Measurements from ENCODE around the gene CHMP5.

The CHMP5 gene

GRCh38 chr9:33228606-33229005 lies 36.2 kb upstream of the CHMP5 start:
- Histone ChIP-seq H3K27ac (ENCODE audit: low read length, poor library complexity, severe bottlenecking) (no peak overlapping the region), H3K23ac (ENCODE audit: low read length in 2 of 2) (no peak overlapping the region), H4K91ac (ENCODE audit: low read length) (no peak overlapping the region), H3K4me3 (ENCODE audit: insufficient read depth in 1 of 2, low read depth in 1 of 2, low read length in 2 of 2) (no peak overlapping the region), H2BK15ac (ENCODE audit: low read depth, poor library complexity, severe bottlenecking) (no peak overlapping the region), H3K36me3 (ENCODE audit: control insufficient read depth in 1 of 2, insufficient read depth in 2 of 2, low read depth in 1 of 2, low read length in 2 of 2) (no peaks in the 10 kb centered on the region), H2BK120ac (ENCODE audit: low read depth, low read length) (no peak overlapping the region), H2AK5ac (ENCODE audit: low read length, severe bottlenecking) (no peak overlapping the region), H4K8ac (ENCODE audit: low read length) (no peak overlapping the region), H2AFZ (ENCODE audit: low read depth, low read length) (no peak overlapping the region), H3K9ac (ENCODE audit: low read length) (no peak overlapping the region), H3K9me3 (ENCODE audit: control insufficient read depth, low read length) (no peaks in the 10 kb centered on the region), H2BK12ac (ENCODE audit: low read length in 2 of 2) (no peak overlapping the region), H3K27me3 (ENCODE audit: control insufficient read depth in 1 of 2, insufficient read depth in 1 of 2, low read length in 2 of 2) (peaks cover 6 to 27% of the 10 kb centered on the region in 2 experiments), H3K14ac (ENCODE audit: low read length in 2 of 2) (no peak overlapping the region), H3K4ac (ENCODE audit: low read depth in 1 of 2, low read length in 2 of 2) (no peak overlapping the region), H3K18ac (ENCODE audit: low read depth in 1 of 2, low read length in 2 of 2) (no peak overlapping the region), H3K4me2 (ENCODE audit: low read length, poor library complexity, severe bottlenecking) (no peak overlapping the region), H3K79me1 (replicated peaks; ENCODE audit: low read length, poor library complexity, severe bottlenecking) (no peaks in the 10 kb centered on the region), H2BK5ac (ENCODE audit: low read depth, low read length, poor library complexity, severe bottlenecking) (no peak overlapping the region), H3K4me1 (ENCODE audit: control insufficient read depth, insufficient read depth, low read depth, low read length) (peaks cover 15% of the 10 kb centered on the region)
- 72% methylated on average over 4 of the region's 4 CpGs for WGBS
- DNase-seq: no peak

- Histone ChIP-seq H3K4me3 (ENCODE audit: insufficient read depth in 1 of 2, low read depth in 1 of 2, low read length in 2 of 2) (no peak overlapping the region), H3K79me1 (replicated peaks; ENCODE audit: low read length, poor library complexity, severe bottlenecking) (no peaks in the 10 kb centered on the region), H3K14ac (ENCODE audit: low read length in 2 of 2) (no peak overlapping the region), H3K27me3 (ENCODE audit: control insufficient read depth in 1 of 2, insufficient read depth in 1 of 2, low read length in 2 of 2) (peaks cover 6 to 27% of the 10 kb centered on the region in 2 experiments), H2AFZ (ENCODE audit: low read depth, low read length) (no peak overlapping the region), H4K8ac (ENCODE audit: low read length) (no peak overlapping the region), H4K91ac (ENCODE audit: low read length) (no peak overlapping the region), H3K4me1 (ENCODE audit: control insufficient read depth, insufficient read depth, low read depth, low read length) (peaks cover 24% of the 10 kb centered on the region), H2BK12ac (ENCODE audit: low read length in 2 of 2) (no peak overlapping the region), H2BK15ac (ENCODE audit: low read depth, poor library complexity, severe bottlenecking) (no peak overlapping the region), H3K4ac (ENCODE audit: low read depth in 1 of 2, low read length in 2 of 2) (no peak overlapping the region), H3K9me3 (ENCODE audit: control insufficient read depth, low read length) (no peaks in the 10 kb centered on the region), H2BK5ac (ENCODE audit: low read depth, low read length, poor library complexity, severe bottlenecking) (no peak overlapping the region), H3K36me3 (ENCODE audit: control insufficient read depth in 1 of 2, insufficient read depth in 2 of 2, low read depth in 1 of 2, low read length in 2 of 2) (no peaks in the 10 kb centered on the region), H3K4me2 (ENCODE audit: low read length, poor library complexity, severe bottlenecking) (no peak overlapping the region), H3K9ac (ENCODE audit: low read length) (no peak overlapping the region), H2AK5ac (ENCODE audit: low read length, severe bottlenecking) (no peak overlapping the region), H3K18ac (ENCODE audit: low read depth in 1 of 2, low read length in 2 of 2) (no peak overlapping the region), H3K23ac (ENCODE audit: low read length in 2 of 2) (no peak overlapping the region), H2BK120ac (ENCODE audit: low read depth, low read length) (no peak overlapping the region), H3K27ac (ENCODE audit: low read length, poor library complexity, severe bottlenecking) (no peak overlapping the region)
- no peak for DNase-seq
- WGBS: 83% methylated on average over 6 of the region's 9 CpGs
Measured at GRCh38 chr9:33229359-33230114, 35.3 kb upstream of the CHMP5 start.

GRCh38 chr9:33230756-33231622 lies 33.9 kb upstream of the CHMP5 start:
- peaks cover 24% of the 10 kb centered on the region for H3K4me1 ChIP-seq (ENCODE audit: control insufficient read depth, insufficient read depth, low read depth, low read length)
- peak overlapping the region; percentile 2 for H3K27ac ChIP-seq (ENCODE audit: low read length, poor library complexity, severe bottlenecking)
- no peak overlapping the region for H2AFZ ChIP-seq (ENCODE audit: low read depth, low read length)
- H3K18ac ChIP-seq (ENCODE audit: low read depth in 1 of 2, low read length in 2 of 2): no peak overlapping the region
- no peak overlapping the region for H3K4ac ChIP-seq (ENCODE audit: low read depth in 1 of 2, low read length in 2 of 2)
- peaks cover 6 to 32% of the 10 kb centered on the region in 2 experiments for H3K27me3 ChIP-seq (ENCODE audit: control insufficient read depth in 1 of 2, insufficient read depth in 1 of 2, low read length in 2 of 2)
- H3K4me2 ChIP-seq (ENCODE audit: low read length, poor library complexity, severe bottlenecking): no peak overlapping the region
- no peak overlapping the region for H2BK5ac ChIP-seq (ENCODE audit: low read depth, low read length, poor library complexity, severe bottlenecking)
- no peak overlapping the region for H3K9ac ChIP-seq (ENCODE audit: low read length)
- no peaks in the 10 kb centered on the region for H3K79me1 ChIP-seq (replicated peaks; ENCODE audit: low read length, poor library complexity, severe bottlenecking)
- no peak overlapping the region for H4K91ac ChIP-seq (ENCODE audit: low read length)
- H3K36me3 ChIP-seq (ENCODE audit: control insufficient read depth in 1 of 2, insufficient read depth in 2 of 2, low read depth in 1 of 2, low read length in 2 of 2): no peaks in the 10 kb centered on the region
- no peak overlapping the region for H2BK15ac ChIP-seq (ENCODE audit: low read depth, poor library complexity, severe bottlenecking)
- no peak overlapping the region for H3K14ac ChIP-seq (ENCODE audit: low read length in 2 of 2)
- H3K23ac ChIP-seq (ENCODE audit: low read length in 2 of 2): no peak overlapping the region
- no peak overlapping the region for H2AK5ac ChIP-seq (ENCODE audit: low read length, severe bottlenecking)
- no peaks in the 10 kb centered on the region for H3K9me3 ChIP-seq (ENCODE audit: control insufficient read depth, low read length)
- 88% methylated on average over 11 of the region's 13 CpGs for WGBS
- no peak overlapping the region for H3K4me3 ChIP-seq (ENCODE audit: insufficient read depth in 1 of 2, low read depth in 1 of 2, low read length in 2 of 2)
- H2BK12ac ChIP-seq (ENCODE audit: low read length in 2 of 2): no peak overlapping the region
- DNase-seq: peak; percentile 25
- H2BK120ac ChIP-seq (ENCODE audit: low read depth, low read length): no peak overlapping the region
- H4K8ac ChIP-seq (ENCODE audit: low read length): no peak overlapping the region

GRCh38 chr9:33231623-33231942 lies 33.3 kb upstream of the CHMP5 start:
- Histone ChIP-seq H3K9ac (ENCODE audit: low read length) (no peak overlapping the region), H3K4ac (ENCODE audit: low read depth in 1 of 2, low read length in 2 of 2) (no peak overlapping the region), H3K36me3 (ENCODE audit: control insufficient read depth in 1 of 2, insufficient read depth in 2 of 2, low read depth in 1 of 2, low read length in 2 of 2) (no peaks in the 10 kb centered on the region), H2BK15ac (ENCODE audit: low read depth, poor library complexity, severe bottlenecking) (no peak overlapping the region), H3K9me3 (ENCODE audit: control insufficient read depth, low read length) (no peaks in the 10 kb centered on the region), H3K79me1 (replicated peaks; ENCODE audit: low read length, poor library complexity, severe bottlenecking) (no peaks in the 10 kb centered on the region), H3K4me2 (ENCODE audit: low read length, poor library complexity, severe bottlenecking) (no peak overlapping the region), H2BK5ac (ENCODE audit: low read depth, low read length, poor library complexity, severe bottlenecking) (no peak overlapping the region), H3K14ac (ENCODE audit: low read length in 2 of 2) (no peak overlapping the region), H3K27me3 (ENCODE audit: control insufficient read depth in 1 of 2, insufficient read depth in 1 of 2, low read length in 2 of 2) (peaks cover 6 to 32% of the 10 kb centered on the region in 2 experiments), H4K91ac (ENCODE audit: low read length) (no peak overlapping the region), H3K4me3 (ENCODE audit: insufficient read depth in 1 of 2, low read depth in 1 of 2, low read length in 2 of 2) (no peak overlapping the region), H4K8ac (ENCODE audit: low read length) (no peak overlapping the region), H2AFZ (ENCODE audit: low read depth, low read length) (no peak overlapping the region), H2BK120ac (ENCODE audit: low read depth, low read length) (no peak overlapping the region), H3K23ac (ENCODE audit: low read length in 2 of 2) (no peak overlapping the region), H3K27ac (ENCODE audit: low read length, poor library complexity, severe bottlenecking) (no peak overlapping the region), H3K18ac (ENCODE audit: low read depth in 1 of 2, low read length in 2 of 2) (no peak overlapping the region), H2BK12ac (ENCODE audit: low read length in 2 of 2) (no peak overlapping the region), H3K4me1 (ENCODE audit: control insufficient read depth, insufficient read depth, low read depth, low read length) (peaks cover 26% of the 10 kb centered on the region), H2AK5ac (ENCODE audit: low read length, severe bottlenecking) (no peak overlapping the region)
- WGBS: 85% methylated on average over 2 of the region's 2 CpGs
- DNase-seq: no peak

All from mesenchymal stem cell (in vitro differentiated cells and primary cell).